Measurements from ENCODE around the gene RPH3AL.

DNA sequence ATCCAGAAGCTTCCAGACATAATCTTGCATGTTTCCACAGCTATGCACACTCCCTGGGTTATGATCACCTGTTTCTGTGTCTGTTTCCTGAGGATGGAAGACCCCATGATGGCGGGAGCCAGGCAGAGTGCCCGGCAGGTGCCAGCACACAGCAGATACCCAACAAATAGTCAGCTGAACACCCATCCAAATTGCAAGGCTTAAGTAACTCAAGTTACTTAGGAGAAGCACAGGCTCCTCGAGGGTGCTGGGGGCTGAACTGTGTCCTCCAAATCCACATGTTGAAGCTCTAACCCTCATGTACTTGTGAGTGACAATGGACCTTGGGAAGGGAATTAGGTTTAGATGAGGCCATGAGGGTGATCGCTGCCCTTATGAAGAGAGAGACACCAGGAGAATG is 91.7 kb downstream of the RPH3AL start:
- no peak for TF ChIP-seq CTCF (IDR thresholded peaks at IDR 0.05)
- TF ChIP-seq POLR2A (IDR thresholded peaks at IDR 0.05), result no peak
- no peak for TF ChIP-seq POLR2AphosphoS5 (IDR thresholded peaks at IDR 0.05)
- no peak for TF ChIP-seq EP300 (IDR thresholded peaks at IDR 0.05)

Measured in gastroesophageal sphincter (tissue), 3 donors.